Endometrium (tissue), 2 donors: ENCODE measurements around the gene STUM.
"Not testable (repeated sequence)": the region's sequence is repeated elsewhere in the genome, so short reads cannot be mapped to it uniquely, and the experiment has no call there.

Experiments
- FAIRE-seq: peaks from 2 replicates; lab custom pipeline; 2012; peaks lifted over from hg19 to GRCh38; lab: Jason Lieb, UNC
- donor health status: control.
- donor health status: control.

Gene STUM

DNA sequence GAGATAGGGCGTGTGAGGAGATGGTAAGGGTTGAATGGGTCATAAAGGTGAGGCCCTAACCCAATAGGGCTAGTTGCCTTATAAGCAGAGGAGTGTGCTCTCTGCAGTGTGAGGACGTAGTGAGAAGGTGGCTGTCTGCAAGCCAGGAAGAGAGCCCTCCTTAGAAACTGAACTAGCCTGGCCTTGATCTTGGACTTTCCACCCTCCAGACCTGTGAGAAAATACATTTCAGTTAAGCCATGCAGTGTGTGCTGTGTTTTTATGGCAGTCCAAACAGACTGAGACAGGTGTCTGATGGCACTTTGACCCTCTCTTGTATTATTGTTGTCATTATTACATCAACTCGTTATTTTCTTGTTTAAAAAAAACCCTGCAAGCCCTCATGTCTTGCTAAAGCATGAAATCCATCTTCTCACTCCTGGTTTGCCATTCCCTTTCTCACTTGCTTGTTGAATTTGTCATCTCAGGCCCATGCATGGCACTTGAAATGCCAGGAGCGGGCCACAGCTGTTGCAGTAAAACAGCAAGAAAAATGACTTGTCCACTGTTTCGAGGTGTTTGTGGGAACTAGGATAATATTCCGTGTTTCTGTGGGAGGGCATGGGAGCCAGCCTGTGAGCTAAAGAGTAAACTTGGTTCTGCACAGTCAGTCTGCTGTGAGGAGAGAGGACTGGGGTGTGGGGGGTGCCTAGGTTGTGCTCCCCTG lies 78.6 kb downstream of the STUM start:
- no peak for FAIRE-seq

DNA sequence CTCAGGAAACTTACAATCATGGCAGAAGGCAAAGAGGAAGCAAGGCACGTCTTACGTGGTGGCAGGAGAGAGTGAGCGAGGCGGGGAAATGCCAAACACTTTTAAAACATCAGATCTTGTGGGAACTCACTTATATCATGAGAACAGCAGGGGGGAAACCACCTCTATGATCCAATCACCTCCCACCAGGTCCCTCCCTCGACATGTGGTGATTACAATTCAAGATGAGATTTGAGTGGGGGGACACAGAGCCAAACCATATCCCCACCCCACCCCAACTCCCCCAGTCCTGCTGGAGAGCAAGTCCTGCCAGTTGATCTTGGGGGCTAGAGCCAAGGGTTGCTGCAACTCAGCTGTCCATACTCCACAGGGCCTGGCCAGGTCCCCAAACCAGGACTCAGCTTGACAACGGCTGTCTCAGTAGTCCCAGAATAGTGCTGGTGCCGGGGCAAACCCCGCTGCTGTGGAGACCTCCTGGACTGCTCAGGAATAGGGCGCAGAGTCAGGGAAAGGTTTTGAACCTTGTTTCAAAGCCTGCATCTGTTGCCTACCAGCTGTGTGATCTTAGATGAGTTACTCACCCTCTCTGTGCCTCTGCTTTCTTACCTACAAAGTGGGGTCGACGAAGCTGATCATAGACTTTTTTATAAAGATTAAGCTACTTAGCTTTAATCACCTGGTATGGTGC lies 79.5 kb downstream of the STUM start:
- no peak for FAIRE-seq

DNA sequence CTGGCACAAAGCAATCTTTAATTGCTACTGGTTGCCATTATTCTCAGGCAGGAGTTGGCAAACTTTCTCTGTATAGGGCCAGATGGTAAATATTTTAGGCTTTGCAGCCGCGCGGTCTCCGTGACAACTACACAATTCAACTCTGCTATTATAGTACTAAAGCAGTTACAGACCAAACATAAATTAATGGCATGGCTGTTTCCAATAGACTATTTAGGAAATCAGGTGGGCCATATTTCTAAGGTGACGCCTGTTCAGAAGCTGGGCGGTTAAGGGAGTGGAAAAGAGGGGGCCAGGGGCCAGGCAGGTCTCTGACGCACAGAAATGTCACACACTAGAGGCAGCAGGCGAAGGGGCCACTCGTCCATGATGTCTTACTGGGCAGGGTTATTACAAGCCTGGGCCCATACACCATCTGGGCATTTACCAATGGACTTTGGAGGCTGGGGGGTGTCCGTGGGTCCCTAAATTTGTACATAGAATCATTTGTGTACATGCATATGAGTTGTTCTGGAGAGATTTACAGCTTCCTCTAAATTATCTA lies 80.1 kb downstream of the STUM start:
- FAIRE-seq: no peak

DNA sequence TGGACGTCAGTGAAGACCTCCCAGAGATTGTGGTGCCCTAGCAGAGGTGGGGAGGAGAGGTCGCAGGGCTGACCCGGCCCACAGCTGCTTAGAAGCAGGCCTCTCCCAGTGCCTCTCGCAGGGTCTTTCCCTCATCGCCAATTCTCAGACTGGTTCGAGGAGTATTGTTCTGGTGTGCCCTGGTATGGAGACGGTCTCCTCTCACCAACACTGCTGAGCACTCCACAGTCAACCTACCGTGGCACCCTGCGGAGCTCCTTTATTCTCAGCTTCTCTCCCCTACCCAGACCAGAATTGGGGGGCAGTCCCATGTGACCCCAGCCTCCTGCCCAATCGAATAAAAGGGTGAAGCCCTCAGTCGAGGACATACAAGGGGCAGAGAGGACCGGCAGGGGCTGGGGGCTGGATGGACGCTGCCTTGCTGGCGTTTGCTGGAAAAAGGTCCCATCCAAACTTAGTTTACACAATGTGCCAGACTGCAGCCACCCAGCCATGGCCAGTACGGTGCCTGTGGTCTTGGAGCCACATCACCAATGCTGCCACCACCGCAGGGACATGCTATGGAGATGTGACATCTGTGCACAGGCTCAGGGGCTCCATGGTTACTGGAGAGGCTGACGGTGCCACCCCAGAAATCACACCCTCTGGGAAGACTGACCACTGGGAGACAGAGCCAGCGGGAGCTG lies 80.8 kb downstream of the STUM start:
- FAIRE-seq: no peak

DNA sequence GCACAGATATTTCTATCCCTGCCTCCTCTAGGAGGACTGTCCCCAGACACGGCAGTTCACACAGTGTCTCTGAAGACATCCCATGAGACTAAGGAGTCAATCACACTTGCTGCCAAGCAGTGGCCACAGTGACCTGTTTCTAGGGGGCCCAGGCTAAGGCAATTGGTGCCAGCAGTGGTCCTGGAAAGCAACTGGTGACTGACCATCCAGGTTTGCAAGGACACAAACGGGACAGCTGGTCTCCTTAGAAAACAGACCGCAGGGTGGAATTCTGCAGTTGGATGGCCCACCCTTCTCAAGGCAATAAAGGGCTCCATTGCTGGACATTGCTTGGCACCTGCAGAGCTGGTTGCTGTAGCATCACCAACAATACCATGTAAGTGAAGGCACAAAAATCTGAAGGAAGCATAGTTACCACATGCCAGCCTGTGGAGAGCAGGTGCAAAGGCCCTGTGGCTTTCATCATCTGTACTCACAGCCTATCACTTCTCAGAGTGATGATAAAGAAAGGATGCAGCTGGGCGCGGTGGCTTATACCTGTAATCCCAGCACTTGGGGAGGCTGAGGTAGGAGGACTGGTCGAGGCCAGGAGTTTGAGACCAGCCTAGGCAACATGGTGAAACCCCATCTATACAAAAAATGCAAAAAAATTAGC lies 81.5 kb downstream of the STUM start:
- FAIRE-seq: no peak

DNA sequence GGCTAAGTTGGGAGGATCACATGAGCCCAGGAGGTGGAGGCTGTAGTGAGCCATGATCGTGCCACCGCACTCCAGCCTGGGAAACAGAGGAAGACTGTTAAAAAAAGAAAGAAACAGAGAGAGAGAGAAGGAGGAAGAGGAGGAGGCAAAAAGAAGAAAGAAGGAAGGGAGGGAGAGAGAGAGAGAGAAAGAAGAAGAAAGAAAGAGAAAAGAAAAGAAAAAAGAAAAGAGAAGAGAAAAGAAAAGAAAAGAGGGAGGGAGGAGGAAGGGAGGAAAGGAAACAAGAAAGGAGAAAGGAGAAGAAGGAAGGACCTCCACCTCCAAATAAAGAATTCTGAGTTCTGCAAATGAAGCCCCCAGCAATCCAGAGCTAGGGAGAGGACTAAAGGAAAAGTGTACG lies 82.0 kb downstream of the STUM start:
- no peak for FAIRE-seq

DNA sequence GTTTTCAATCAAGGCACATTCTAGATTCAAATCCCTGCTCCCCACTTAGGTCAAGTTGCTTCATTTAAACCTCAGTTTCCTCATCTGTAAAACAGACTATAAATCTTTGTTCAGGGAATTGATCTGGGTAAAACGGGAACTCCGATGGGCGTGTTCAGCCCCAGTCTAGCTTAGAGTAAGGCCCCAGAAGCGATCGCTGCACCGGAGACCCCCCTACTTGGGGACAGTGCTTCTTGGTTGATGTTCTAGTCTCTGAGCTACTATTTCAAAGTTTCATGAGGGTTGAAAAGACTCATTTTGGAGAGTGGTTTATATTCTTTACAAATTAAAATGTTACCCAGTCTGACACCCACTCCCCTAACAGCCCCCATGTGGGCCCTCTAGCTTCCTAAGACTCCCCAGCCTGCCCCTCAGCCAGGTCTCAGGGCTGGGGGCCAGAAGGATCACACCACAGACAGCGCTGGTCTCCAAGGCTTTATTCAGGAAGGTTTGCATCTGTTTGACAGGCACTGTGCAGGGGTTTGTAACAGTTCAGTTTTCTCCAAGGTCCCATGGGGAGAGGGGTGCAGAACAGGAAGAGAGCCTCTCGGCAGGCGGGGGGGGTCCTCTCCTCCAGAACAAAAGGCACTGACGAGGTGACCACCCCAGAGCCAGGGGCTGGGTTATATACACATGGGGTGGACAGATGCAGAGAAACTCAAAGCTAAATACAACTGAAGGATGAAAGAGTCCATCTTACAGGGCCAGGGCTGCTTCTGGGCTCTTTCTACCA lies 82.9 kb downstream of the STUM start:
- no peak for FAIRE-seq

DNA sequence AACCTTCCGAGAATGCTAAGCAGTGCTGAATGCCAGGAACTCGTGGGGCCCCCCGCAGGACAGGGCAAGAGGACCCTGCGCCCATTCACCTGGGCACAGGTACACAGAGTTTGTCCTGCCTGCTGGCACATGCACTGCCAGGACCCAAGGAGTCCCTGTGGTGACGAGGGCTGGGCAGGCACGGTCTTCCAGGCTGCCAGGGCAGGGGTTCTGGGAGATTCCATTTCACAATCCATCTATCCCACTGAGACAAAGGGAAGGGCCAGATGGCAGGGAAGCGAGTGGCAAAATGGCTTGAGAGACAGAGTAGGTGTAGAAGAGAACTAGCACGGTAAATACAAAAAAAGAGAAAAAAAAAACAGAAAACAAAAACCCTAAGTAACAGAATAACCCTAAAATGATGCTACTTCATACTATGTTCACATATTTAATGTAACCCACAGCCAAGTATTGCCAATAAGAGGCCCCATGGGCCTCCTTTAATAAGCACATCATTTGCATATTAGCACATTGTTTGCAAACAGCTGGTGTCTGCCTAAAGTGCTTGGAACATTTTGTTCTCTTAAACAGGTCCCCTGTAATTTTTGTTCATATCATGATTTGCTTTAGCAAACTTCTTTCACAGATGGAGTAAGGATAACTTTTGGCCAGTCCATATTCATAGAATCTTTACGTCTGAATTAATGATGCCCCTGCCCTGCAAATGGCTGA lies 83.8 kb downstream of the STUM start:
- FAIRE-seq: no peak

DNA sequence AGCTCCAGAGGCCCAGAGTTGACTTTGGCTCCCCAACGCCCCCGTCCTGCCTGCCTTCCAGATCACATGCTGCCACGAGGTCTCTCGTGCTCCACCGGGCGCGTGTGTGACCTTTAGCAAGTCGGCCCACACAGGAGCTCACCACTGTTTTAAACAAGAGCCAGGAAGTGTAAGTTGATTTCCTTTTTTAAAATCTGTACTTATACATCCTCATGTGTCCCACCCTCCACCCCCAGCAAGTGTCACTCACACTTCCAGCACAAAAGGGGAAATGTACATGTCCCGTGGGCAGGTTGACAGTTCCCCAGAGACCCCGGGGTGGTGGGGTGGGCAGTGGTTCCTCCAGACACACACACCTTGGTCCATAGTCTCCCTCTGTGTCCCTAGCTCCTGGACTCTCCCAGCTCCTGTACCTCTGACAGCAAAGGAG lies 84.4 kb downstream of the STUM start:
- FAIRE-seq: no peak

DNA sequence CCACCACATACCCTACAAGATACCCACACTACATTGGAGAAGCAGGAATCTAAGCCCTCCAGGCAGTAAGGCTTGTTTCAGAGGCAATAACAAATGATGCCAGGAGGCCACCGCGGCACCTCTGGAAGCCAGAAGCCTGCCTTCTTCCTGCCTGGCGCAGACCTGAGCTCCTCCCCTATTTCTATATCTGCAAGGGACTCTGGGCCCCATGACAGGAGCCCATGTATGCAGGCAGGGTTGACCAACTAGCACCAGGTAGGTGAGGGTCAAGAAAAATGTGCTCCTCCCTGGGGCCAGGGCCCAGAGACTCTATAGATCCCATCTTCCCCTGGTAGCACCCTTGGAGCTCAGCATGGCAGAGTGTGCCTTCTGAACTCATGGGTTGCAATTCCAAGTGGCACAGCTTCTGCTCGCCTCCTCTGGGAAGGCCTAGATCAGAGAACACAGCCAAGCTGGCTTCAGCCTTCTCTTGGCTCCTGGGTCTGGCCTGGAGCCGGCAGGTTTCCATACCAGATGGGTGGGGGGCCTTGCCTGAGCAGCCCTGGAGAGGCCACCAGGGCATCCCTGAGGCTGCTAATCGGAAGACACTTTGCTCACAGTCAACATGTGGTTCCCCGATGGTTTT lies 85.1 kb downstream of the STUM start:
- FAIRE-seq: no peak

DNA sequence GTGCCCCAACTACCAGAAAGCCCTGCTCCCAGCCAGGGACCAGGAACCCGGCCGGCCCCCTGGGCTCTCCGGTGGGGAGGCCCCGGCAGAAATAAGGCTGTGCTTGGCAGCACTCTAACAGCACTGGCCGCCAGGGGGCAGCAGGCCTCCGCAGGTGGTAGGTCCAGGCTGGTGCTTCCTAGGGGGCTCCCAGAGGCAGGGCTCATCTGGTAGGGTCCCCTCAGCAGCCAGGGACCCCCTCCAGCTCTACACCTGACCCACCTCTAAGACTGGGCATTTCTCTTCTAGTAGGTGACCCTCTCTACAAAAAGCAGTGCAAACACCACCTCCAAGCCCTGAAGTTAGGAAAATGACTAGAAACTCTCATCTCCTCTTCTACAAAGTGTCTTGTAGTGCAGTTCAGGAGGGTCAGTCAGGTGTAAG lies 85.6 kb downstream of the STUM start:
- no peak for FAIRE-seq

DNA sequence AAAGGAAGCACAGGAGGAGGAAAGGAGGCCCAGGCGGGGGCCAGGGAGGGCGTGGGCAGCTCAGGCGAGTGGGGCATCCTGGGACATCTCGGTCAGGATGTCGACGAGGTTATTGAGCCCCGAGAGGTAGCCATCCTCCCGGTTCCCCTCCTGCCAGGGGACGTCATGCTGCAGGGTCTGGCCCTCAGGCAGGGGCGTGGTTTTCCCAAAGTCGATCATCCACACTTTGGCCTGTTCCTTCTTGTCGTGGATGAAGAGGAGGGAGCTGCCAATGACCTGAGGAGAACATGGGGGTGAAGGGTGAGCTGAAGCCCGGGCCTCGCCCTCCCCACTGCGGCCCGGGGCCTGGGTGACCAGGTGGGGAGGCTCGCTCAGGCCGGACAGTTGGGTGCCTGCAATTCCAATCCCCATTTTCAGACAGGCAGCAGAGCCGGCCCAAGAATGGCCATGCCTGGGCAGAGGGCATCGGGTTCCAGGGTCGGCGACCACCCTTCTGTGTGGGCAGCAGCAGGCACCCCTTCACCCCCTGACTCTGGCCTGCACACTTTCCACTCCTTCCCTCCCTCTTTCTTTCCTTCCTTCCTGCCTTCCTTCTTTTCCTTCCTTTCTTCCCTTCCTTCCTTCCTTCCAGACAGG lies 86.2 kb downstream of the STUM start:
- FAIRE-seq: no peak

DNA sequence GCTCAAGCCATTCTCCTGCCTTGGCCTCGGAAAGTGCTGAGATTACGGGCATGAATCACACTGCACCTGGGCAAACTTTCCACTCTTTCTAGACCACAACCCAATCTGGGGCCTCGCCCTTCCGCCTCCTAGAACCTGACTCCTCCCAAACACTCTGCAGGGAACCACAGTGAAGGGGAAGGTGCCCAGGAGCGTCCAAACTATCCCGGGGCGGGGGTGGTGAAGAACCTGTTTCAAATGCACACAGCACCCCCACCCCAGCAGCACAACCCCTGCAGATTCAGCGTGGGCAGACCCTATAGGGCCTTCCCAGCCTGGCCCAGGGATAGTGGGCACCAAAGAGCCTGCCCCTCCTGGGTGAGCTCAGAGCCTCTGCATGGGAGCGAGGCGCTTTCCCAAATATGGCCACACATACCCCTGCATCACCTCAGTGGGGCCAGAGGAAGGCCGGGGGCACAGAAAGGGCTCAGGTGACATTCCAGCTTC lies 86.9 kb downstream of the STUM start:
- FAIRE-seq: no peak

DNA sequence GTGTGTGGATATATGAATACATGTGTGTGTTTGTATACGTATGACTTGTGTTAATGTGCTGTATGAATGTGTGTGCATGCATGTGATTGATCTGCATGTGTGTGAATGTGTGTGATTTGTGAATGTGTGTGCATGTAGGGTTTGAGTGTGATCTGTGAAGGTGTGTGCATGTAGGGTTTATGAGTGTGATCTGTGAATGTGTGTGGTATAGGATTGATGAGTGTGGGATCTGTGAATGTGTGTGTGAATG lies 88.2 kb downstream of the STUM start:
- FAIRE-seq: no peak

DNA sequence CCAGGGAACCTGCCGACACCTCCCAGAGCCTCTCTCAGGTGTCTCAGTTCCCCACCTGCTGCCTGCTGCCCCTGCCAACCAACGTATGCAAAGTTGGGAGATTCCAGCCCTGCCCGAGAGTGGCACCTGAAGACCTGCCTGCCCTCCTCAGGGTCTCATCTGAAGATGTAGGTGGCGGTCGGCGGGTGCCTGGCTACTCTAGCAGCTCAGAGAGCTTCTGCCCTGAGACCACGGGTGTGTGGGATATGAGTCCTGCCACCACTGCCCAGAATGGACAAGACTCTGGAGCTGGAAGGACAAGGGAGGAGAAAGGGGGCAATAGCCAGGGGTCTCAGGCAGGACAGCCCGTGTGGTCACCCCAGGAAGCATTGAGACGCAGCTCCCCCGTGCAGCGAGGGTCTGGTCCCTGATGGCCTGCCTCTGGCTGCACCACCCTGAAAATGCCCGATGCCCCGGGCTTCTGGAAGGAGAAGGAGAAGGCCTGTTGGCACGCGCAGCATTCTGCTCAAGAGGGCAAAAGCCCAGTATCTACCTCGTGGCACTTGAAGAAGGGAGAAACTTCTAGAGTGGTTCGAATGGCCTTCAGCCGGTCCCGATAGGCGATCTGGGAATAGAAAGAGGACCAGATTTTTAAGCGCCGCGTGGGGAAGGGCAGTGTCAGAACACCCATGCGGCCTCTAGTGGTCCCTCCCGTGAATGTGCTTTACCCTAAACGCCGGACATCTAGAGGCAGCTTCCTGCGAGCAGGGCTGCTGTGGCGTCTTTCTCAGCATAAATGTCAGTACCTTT lies 88.8 kb downstream of the STUM start:
- FAIRE-seq: no peak

DNA sequence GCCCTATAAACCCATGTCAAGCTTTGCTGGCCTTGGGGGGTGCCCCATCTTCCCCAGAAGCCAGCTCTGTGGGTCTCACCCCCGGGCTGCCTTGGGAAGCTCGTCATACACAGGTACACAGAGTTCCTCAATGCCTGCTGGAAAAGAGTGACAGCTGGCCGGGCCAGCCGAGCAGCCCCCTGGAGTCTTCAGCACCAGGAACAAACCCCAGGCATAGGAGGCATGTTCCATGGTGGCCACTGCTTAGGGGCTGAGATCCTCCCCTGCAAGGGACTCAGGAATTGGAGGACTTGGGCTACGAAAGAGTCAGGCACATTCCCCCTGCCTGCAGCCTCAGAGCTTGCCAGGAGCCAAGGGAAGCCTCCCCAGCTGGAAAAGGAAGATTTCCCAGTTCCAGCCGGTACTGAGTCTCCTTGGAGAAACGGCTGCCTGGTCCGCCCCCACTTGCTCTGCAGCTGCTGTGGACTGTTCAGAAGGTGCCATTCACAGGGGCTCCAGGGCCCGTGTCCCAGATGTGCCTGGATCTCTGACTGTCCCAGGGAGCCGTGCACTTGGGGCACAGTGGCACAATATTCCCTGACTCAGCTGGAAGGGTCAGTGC lies 89.5 kb downstream of the STUM start:
- FAIRE-seq: no peak

DNA sequence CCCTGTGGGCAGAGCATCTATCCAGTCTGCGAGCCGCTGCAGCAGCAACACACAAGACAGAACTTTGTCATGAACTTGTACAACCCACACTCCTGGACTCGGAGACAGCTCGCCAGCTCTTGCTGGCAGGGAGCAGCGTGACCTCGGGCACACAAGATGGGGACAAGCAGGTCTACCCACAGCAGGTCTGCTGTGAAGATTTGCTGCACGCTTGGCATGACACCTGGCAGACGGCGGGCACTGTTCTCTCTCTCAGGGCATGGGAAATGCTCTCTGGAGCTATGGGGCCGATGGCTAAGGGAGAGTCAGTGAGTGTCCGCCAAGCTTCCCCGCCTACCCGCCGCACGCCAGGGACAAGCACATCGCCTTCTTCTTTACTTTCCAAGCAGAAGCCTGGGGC lies 90.0 kb downstream of the STUM start:
- FAIRE-seq: no peak

DNA sequence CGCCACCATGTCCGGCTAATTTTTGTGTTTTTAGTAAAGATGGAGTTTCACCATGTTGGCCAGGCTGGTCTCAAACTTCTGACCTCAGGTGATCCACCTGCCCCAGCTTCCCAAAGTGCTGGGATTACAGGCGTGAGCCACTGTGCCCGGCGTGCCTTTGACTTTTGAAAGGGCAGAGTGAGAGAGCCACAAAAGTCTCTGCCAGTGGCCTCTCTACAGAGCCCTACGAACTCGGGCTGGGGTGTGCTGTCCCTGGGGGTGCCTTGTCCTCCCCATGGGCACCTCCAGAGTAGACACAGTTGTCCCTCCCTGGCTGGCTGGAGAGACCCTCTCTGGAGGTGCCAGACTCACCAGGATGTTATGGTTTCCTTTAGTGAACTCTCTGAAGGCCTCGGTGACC lies 90.6 kb downstream of the STUM start:
- not testable (repeated sequence) for FAIRE-seq

DNA sequence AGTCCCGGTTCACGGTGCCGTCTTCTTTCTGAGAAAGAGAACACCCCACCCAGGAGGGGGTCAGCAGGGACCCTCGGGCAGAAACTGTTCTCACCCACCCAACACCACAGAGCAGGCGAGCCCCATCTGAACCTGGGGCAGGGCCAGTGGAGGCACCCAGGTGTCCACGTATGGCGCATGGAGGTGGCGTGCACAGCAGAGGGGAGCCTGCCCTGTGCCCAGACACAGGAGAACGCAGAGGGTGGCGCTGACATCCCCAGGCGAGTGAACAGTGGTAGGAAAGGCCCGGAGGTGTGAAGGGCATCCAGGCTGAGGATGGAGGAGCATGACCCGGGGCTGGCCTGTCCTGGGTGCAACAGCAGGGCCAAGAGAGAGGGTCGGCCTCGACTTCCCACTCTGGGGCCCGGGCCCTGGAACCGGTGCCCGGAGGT lies 91.1 kb downstream of the STUM start:
- FAIRE-seq: no peak
